Measurements from ENCODE around the gene GPSM1.

The GPSM1 gene

GRCh38 chr9:136380381-136380780, 53.0 kb downstream of the GPSM1 start:
- no peaks in the 10 kb centered on the region for H3K9me3 ChIP-seq (ENCODE audit: low read depth, low read length)
- no peak overlapping the region for H3K4me3 ChIP-seq
- peaks cover 22% of the 10 kb centered on the region; the same call in 1 of the 2 replicates for H3K36me3 ChIP-seq (ENCODE audit: insufficient read depth, low read length)
- no peak overlapping the region for H3K9ac ChIP-seq (ENCODE audit: insufficient read length)
- no peak for DNase-seq (ENCODE audit: low read depth, low spot score)
- no peak for TF ChIP-seq POLR2AphosphoS5 (IDR thresholded peaks at IDR 0.05; ENCODE audit: borderline replicate concordance, low read depth, low read length)
- no peak for TF ChIP-seq EZH2 (IDR thresholded peaks at IDR 0.05)
- no peak for TF ChIP-seq FOXP2 (optimal IDR thresholded peaks at IDR 0.05; ENCODE audit: control extremely low read depth, extremely low read length, insufficient read depth)
- H3K27ac ChIP-seq: no peak overlapping the region

- TF ChIP-seq FOXP2 (optimal IDR thresholded peaks at IDR 0.05; ENCODE audit: control extremely low read depth, extremely low read length, insufficient read depth) (no peak), POLR2AphosphoS5 (IDR thresholded peaks at IDR 0.05; ENCODE audit: borderline replicate concordance, low read depth, low read length) (no peak), EZH2 (IDR thresholded peaks at IDR 0.05) (no peak)
- H3K9ac ChIP-seq (ENCODE audit: insufficient read length): no peak overlapping the region
- no peak for DNase-seq (ENCODE audit: low read depth, low spot score)
- peaks cover 27% of the 10 kb centered on the region; the same call in 1 of the 2 replicates for H3K36me3 ChIP-seq (ENCODE audit: insufficient read depth, low read length)
- H3K4me3 ChIP-seq: no peak overlapping the region
- no peak overlapping the region for H3K27ac ChIP-seq
- no peaks in the 10 kb centered on the region for H3K9me3 ChIP-seq (ENCODE audit: low read depth, low read length)
Observed at GRCh38 chr9:136381311-136381710, 54.0 kb downstream of the GPSM1 start.

- no peak overlapping the region for H3K27ac ChIP-seq
- no peak for TF ChIP-seq EZH2 (IDR thresholded peaks at IDR 0.05)
- H3K9ac ChIP-seq (ENCODE audit: insufficient read length): no peak overlapping the region
- DNase-seq (ENCODE audit: low read depth, low spot score): no peak
- no peaks in the 10 kb centered on the region for H3K9me3 ChIP-seq (ENCODE audit: low read depth, low read length)
- H3K36me3 ChIP-seq (ENCODE audit: insufficient read depth, low read length): peaks cover 31% of the 10 kb centered on the region; the same call in 1 of the 2 replicates
- no peak overlapping the region for H3K4me3 ChIP-seq
Observed at GRCh38 chr9:136381966-136382513, 54.7 kb downstream of the GPSM1 start.

GRCh38 chr9:136383436-136383835, 56.1 kb downstream of the GPSM1 start:
- Histone ChIP-seq H3K9me3 (ENCODE audit: low read depth, low read length) (no peaks in the 10 kb centered on the region), H3K4me3 (no peak overlapping the region), H3K27ac (no peak overlapping the region), H3K9ac (ENCODE audit: insufficient read length) (no peak overlapping the region), H3K36me3 (ENCODE audit: insufficient read depth, low read length) (peaks cover 41% of the 10 kb centered on the region)
- DNase-seq (ENCODE audit: low read depth, low spot score): no peak
- no peak for TF ChIP-seq POLR2AphosphoS5 (IDR thresholded peaks at IDR 0.05; ENCODE audit: borderline replicate concordance, low read depth, low read length)
- no peak for TF ChIP-seq EZH2 (IDR thresholded peaks at IDR 0.05)
- no peak for TF ChIP-seq FOXP2 (optimal IDR thresholded peaks at IDR 0.05; ENCODE audit: control extremely low read depth, extremely low read length, insufficient read depth)

- no peak overlapping the region for H3K9ac ChIP-seq (ENCODE audit: insufficient read length)
- TF ChIP-seq EZH2 (IDR thresholded peaks at IDR 0.05) (no peak), FOXP2 (optimal IDR thresholded peaks at IDR 0.05; ENCODE audit: control extremely low read depth, extremely low read length, insufficient read depth) (no peak), POLR2AphosphoS5 (IDR thresholded peaks at IDR 0.05; ENCODE audit: borderline replicate concordance, low read depth, low read length) (no peak)
- no peak for DNase-seq (ENCODE audit: low read depth, low spot score)
- H3K9me3 ChIP-seq (ENCODE audit: low read depth, low read length): no peaks in the 10 kb centered on the region
- peaks cover 49% of the 10 kb centered on the region for H3K36me3 ChIP-seq (ENCODE audit: insufficient read depth, low read length)
- no peak overlapping the region for H3K4me3 ChIP-seq
- peak overlapping the region; percentile 32; the same call in 1 of the 2 replicates for H3K27ac ChIP-seq
Observed at GRCh38 chr9:136385015-136385414, 57.7 kb downstream of the GPSM1 start.

GRCh38 chr9:136386018-136386417, 58.7 kb downstream of the GPSM1 start:
- Histone ChIP-seq H3K9ac (ENCODE audit: insufficient read length) (no peak overlapping the region), H3K4me3 (no peak overlapping the region), H3K9me3 (ENCODE audit: low read depth, low read length) (no peaks in the 10 kb centered on the region), H3K27ac (no peak overlapping the region), H3K36me3 (ENCODE audit: insufficient read depth, low read length) (peaks cover 46% of the 10 kb centered on the region)
- TF ChIP-seq EZH2 (IDR thresholded peaks at IDR 0.05) (no peak), FOXP2 (optimal IDR thresholded peaks at IDR 0.05; ENCODE audit: control extremely low read depth, extremely low read length, insufficient read depth) (no peak)
- DNase-seq (ENCODE audit: low read depth, low spot score): no peak

- no peak for TF ChIP-seq POLR2AphosphoS5 (IDR thresholded peaks at IDR 0.05; ENCODE audit: borderline replicate concordance, low read depth, low read length)
- TF ChIP-seq FOXP2 (optimal IDR thresholded peaks at IDR 0.05; ENCODE audit: control extremely low read depth, extremely low read length, insufficient read depth): no peak
- TF ChIP-seq EZH2 (IDR thresholded peaks at IDR 0.05): no peak
- DNase-seq (ENCODE audit: low read depth, low spot score): no peak
- H3K9ac ChIP-seq (ENCODE audit: insufficient read length): no peak overlapping the region
- H3K9me3 ChIP-seq (ENCODE audit: low read depth, low read length): no peaks in the 10 kb centered on the region
- no peak overlapping the region for H3K27ac ChIP-seq
- H3K36me3 ChIP-seq (ENCODE audit: insufficient read depth, low read length): peaks cover 56% of the 10 kb centered on the region
- H3K4me3 ChIP-seq: no peak overlapping the region
Observed at GRCh38 chr9:136387217-136387616, 59.9 kb downstream of the GPSM1 start.

- no peaks in the 10 kb centered on the region for H3K9me3 ChIP-seq (ENCODE audit: low read depth, low read length)
- no peak overlapping the region for H3K27ac ChIP-seq
- H3K9ac ChIP-seq (ENCODE audit: insufficient read length): no peak overlapping the region
- TF ChIP-seq FOXP2 (optimal IDR thresholded peaks at IDR 0.05; ENCODE audit: control extremely low read depth, extremely low read length, insufficient read depth) (no peak), EZH2 (IDR thresholded peaks at IDR 0.05) (no peak), POLR2AphosphoS5 (IDR thresholded peaks at IDR 0.05; ENCODE audit: borderline replicate concordance, low read depth, low read length) (no peak)
- no peak for DNase-seq (ENCODE audit: low read depth, low spot score)
- H3K4me3 ChIP-seq: no peak overlapping the region
- H3K36me3 ChIP-seq (ENCODE audit: insufficient read depth, low read length): peaks cover 63% of the 10 kb centered on the region
Observed at GRCh38 chr9:136389396-136389795, 62.1 kb downstream of the GPSM1 start.
